Esophagus mucosa (tissue), 1 donor: ENCODE data around the gene HJV. TPM values are rescaled to one million over a fixed set of nuclear protein-coding genes. Genes with fewer than 3 reads are reported as not detected.

Source experiments
- ATAC-seq: fragments of 200-7000 bp; cut with Tn5 transposase; one replicate; pipeline ENCODE4 v1.9.1; 2020
- total RNA-seq: library from RNA; stranded (reverse); gene quantifications from one replicate; pipeline ENCODE4 v1.2.4, GENCODE V29; 2023
- donor health status: DM: yes; HTN: yes; CAD: no.

HJV gene
- total RNA-seq, 1 donor from 2014 or later = not detected

GRCh38 chr1:146020058-146021049 is 1.2 kb downstream of the HJV start:
- ATAC-seq = peak; percentile 25

- ATAC-seq = peak; percentile 43
Observed at GRCh38 chr1:146019231-146020057, 2.1 kb downstream of the HJV start.

- ATAC-seq = no peak
Observed at GRCh38 chr1:146016891-146017290, 4.6 kb downstream of the HJV start.

GRCh38 chr1:146013559-146013922 is 8.0 kb downstream of the HJV start:
- ATAC-seq = no peak

GRCh38 chr1:146012703-146013558 is 8.6 kb downstream of the HJV start:
- peak; percentile 59 for ATAC-seq

GRCh38 chr1:146010126-146010738 is 11.3 kb downstream of the HJV start:
- peak; percentile 42 for ATAC-seq

- no peak for ATAC-seq
Observed at GRCh38 chr1:146007489-146008133, 13.9 kb downstream of the HJV start.

GRCh38 chr1:146001709-146002108 is 19.8 kb downstream of the HJV start:
- no peak for ATAC-seq

- peak; percentile 5 for ATAC-seq
Observed at GRCh38 chr1:145999321-146000024, 22.1 kb downstream of the HJV start.

GRCh38 chr1:145997718-145998023 is 23.9 kb downstream of the HJV start:
- ATAC-seq = no peak

GRCh38 chr1:145997016-145997717 is 24.4 kb downstream of the HJV start:
- peak; percentile 34 for ATAC-seq

- ATAC-seq = peak; percentile 96
Observed at GRCh38 chr1:145996433-145997015, 25.0 kb downstream of the HJV start, which contains the start of gene TXNIP. TXNIP (minus strand) TSS chr1:145996579; CDS start chr1:145996266, 313 bp downstream.

- ATAC-seq = no peak
Observed at GRCh38 chr1:145995964-145996432, 25.5 kb downstream of the HJV start.

- no peak for ATAC-seq
Observed at GRCh38 chr1:145995148-145995881, 26.2 kb downstream of the HJV start.

GRCh38 chr1:145994391-145995120 is 27.0 kb downstream of the HJV start:
- ATAC-seq = no peak

- ATAC-seq = no peak
Observed at GRCh38 chr1:145993618-145994390, 27.7 kb downstream of the HJV start.

- no peak for ATAC-seq
Observed at GRCh38 chr1:145992958-145993617, 28.4 kb downstream of the HJV start.
